ENCODE results near the gene NCBP3.

DNA sequence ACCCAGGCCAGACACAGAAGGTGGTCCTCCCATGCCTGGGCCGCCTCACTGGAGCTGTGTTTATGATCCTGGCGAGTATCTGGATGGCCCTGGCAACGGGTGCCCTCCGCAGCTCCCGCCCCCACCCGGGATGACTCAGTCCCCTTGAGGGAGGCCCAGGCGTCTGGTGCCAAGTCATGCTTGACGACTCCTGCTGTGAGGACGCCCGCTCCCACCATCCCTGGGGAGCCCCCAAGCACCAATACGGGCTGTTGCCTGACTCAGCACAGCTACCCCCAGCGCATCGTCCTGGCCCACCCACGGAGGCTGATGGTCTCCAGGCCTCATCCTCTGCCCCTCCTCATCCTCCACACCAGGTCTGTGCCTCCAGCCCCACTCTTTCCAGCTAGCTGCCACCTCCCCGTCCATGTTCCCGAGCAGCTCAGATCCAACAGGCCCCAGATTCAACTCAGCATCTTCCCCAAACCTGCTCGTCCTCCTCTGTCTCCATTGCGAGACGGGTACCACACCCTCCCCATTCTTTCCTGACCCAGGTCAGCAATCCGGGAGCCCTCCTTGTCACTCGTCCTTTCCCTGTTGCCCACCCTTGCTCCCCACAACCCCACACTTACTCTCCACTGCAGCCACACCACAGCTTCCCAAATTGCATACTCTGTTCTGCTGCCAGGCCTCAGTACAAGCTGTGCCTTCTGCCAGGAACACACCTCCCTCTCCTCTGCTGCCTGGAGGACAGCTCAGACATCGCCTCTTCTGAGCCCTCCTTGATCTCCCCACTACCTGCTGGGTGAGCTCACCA lies 44.2 kb upstream of the NCBP3 start:
- TF ChIP-seq ZNF274 (IDR thresholded peaks at IDR 0.05; ENCODE audit: low read depth, low read length) (no peak), YY1 (IDR thresholded peaks at IDR 0.05; ENCODE audit: insufficient read depth, insufficient read length) (no peak)

Data from NT2/D1 (cell line).